ENCODE results near the gene LDB1. TPM values are rescaled to one million over a fixed set of nuclear protein-coding genes. Genes with fewer than 3 reads are reported as not detected.

Gene LDB1
- total RNA-seq, 4 donors from 2014 or later = 26.2 to 54.0 (median 27.3) TPM

DNA sequence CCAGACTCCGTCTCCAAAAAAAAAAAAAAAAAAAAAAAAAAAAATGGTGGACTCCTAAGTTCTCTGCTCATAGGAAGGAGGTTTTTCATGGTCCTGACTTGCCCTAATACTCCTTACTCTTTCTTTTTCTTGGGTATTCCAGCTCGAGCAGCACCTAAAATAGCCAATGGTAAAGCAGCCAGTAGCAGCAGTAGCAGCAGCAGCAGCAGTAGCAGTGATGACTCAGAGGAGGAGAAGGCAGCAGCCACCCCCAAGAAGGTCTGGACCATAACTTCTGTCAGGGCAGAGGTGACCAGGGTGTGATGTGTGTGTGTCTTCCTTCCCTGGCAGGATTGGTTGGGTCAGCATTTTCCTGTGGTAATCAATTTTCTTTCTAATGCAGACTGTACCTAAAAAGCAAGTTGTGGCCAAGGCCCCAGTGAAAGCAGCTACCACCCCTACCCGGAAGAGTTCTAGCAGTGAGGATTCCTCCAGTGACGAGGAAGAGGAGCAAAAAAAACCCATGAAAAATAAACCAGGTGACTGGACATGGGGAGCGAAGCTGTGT lies 39.0 kb upstream of the LDB1 start:
- Histone ChIP-seq H3K36me3 (peaks cover 44 to 99% (median 49%) of the 10 kb centered on the region in 3 donors), H3K9me3 (no peaks in the 10 kb centered on the region), H3K27me3 (no peaks in the 10 kb centered on the region), H3K4me1 (peaks cover 0 to 14% (median 0%) of the 10 kb centered on the region in 3 donors), H3K27ac (no peak overlapping the region), H3K4me3 (no peak overlapping the region)
- TF ChIP-seq POLR2A (IDR thresholded peaks at IDR 0.05) = no peak
- TF ChIP-seq, protein P1, sequence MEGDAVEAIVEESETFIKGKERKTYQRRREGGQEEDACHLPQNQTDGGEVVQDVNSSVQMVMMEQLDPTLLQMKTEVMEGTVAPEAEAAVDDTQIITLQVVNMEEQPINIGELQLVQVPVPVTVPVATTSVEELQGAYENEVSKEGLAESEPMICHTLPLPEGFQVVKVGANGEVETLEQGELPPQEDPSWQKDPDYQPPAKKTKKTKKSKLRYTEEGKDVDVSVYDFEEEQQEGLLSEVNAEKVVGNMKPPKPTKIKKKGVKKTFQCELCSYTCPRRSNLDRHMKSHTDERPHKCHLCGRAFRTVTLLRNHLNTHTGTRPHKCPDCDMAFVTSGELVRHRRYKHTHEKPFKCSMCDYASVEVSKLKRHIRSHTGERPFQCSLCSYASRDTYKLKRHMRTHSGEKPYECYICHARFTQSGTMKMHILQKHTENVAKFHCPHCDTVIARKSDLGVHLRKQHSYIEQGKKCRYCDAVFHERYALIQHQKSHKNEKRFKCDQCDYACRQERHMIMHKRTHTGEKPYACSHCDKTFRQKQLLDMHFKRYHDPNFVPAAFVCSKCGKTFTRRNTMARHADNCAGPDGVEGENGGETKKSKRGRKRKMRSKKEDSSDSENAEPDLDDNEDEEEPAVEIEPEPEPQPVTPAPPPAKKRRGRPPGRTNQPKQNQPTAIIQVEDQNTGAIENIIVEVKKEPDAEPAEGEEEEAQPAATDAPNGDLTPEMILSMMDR (IDR thresholded peaks at IDR 0.05) = no peak
- intact Hi-C loops (cut with DNase I) = no loop called here
- no peak for DNase-seq
- 70 to 90% methylated on average over 3 to 5 of the region's 5 CpGs for WGBS, 2 donors

DNA sequence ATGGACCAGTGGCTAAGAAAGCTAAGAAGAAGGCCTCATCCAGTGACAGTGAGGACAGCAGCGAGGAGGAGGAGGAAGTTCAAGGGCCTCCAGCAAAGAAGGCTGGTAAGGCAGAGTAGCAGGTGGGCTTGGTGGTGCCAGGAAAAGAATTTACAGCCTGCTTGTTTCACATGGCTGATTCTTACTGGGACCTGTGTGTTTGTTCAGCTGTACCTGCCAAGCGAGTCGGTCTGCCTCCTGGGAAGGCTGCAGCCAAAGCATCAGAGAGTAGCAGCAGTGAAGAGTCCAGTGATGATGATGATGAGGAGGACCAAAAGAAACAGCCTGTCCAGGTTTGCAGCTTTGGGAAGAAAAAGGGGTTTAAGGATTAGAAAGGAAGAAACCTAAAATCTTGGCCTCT lies 37.1 kb upstream of the LDB1 start:
- H3K27me3 ChIP-seq = no peaks in the 10 kb centered on the region
- H3K4me1 ChIP-seq = peaks cover 8 to 29% (median 10%) of the 10 kb centered on the region in 3 donors
- H3K9me3 ChIP-seq = no peaks in the 10 kb centered on the region
- intact Hi-C loops (cut with DNase I) = no loop called here
- 75 to 93% methylated on average over 3 of the region's 3 CpGs for WGBS, 2 donors
- no peak for DNase-seq
- TF ChIP-seq, protein P1 (IDR thresholded peaks at IDR 0.05) = no peak
- TF ChIP-seq POLR2A (IDR thresholded peaks at IDR 0.05) = no peak
- H3K36me3 ChIP-seq = peaks cover 43 to 80% (median 48%) of the 10 kb centered on the region in 3 donors
- H3K4me3 ChIP-seq = no peak overlapping the region
- H3K27ac ChIP-seq = no peak overlapping the region

- DNase-seq = no peak
- 88 to 90% methylated on average over 11 of the region's 11 CpGs for WGBS, 2 donors
- H3K27me3 ChIP-seq = no peaks in the 10 kb centered on the region
- no peak for TF ChIP-seq POLR2A (IDR thresholded peaks at IDR 0.05)
- TF ChIP-seq, protein P1 (IDR thresholded peaks at IDR 0.05) = no peak
- H3K36me3 ChIP-seq = peaks cover 19 to 68% (median 26%) of the 10 kb centered on the region in 3 donors
- peaks cover 8 to 41% (median 17%) of the 10 kb centered on the region in 3 donors for H3K4me1 ChIP-seq
- intact Hi-C loops (cut with DNase I) = no loop called here
- H3K9me3 ChIP-seq = no peaks in the 10 kb centered on the region
- no peak overlapping the region for H3K4me3 ChIP-seq
- H3K27ac ChIP-seq = no peak overlapping the region
Measured at GRCh38 chr10:102154466-102155116, 34.4 kb upstream of the LDB1 start.

- Histone ChIP-seq H3K4me1 (peaks cover 8 to 41% (median 17%) of the 10 kb centered on the region in 3 donors), H3K27ac (peak overlapping the region; percentile 84 to 96 (median 88)), H3K9me3 (no peaks in the 10 kb centered on the region), H3K36me3 (peaks cover 14 to 68% (median 26%) of the 10 kb centered on the region in 3 donors), H3K27me3 (no peaks in the 10 kb centered on the region), H3K4me3 (peak overlapping the region; percentile 71 to 92 (median 73))
- intact Hi-C loops (cut with DNase I) = no loop called here
- TF ChIP-seq, protein P1 (IDR thresholded peaks at IDR 0.05) = no peak
- no peak for TF ChIP-seq POLR2A (IDR thresholded peaks at IDR 0.05)
- DNase-seq = no peak
- WGBS, 2 donors = 15 to 23% methylated on average over 5 of the region's 5 CpGs
Measured at GRCh38 chr10:102153093-102153620, 33.0 kb upstream of the LDB1 start.

GRCh38 chr10:102152545-102152890 lies 32.4 kb upstream of the LDB1 start:
- 0 to 1% methylated on average over 14 to 18 of the region's 19 CpGs for WGBS, 2 donors
- intact Hi-C loops (cut with DNase I) = no loop called here
- Histone ChIP-seq H3K27me3 (no peaks in the 10 kb centered on the region), H3K4me1 (peaks cover 8 to 41% (median 17%) of the 10 kb centered on the region in 3 donors), H3K4me3 (peak overlapping the region; percentile 71 to 92 (median 73)), H3K36me3 (peaks cover 9 to 68% (median 21%) of the 10 kb centered on the region in 3 donors), H3K9me3 (no peaks in the 10 kb centered on the region), H3K27ac (peak overlapping the region; percentile 84 to 96 (median 88))
- no peak for DNase-seq
- no peak for TF ChIP-seq POLR2A (IDR thresholded peaks at IDR 0.05)
- TF ChIP-seq, protein P1 (IDR thresholded peaks at IDR 0.05) = no peak
